Measurements from ENCODE around the gene SACM1L.
A peak's percentile ranks its signal among the peaks of the same experiment; 100 is the strongest.

Gene SACM1L, protein sequence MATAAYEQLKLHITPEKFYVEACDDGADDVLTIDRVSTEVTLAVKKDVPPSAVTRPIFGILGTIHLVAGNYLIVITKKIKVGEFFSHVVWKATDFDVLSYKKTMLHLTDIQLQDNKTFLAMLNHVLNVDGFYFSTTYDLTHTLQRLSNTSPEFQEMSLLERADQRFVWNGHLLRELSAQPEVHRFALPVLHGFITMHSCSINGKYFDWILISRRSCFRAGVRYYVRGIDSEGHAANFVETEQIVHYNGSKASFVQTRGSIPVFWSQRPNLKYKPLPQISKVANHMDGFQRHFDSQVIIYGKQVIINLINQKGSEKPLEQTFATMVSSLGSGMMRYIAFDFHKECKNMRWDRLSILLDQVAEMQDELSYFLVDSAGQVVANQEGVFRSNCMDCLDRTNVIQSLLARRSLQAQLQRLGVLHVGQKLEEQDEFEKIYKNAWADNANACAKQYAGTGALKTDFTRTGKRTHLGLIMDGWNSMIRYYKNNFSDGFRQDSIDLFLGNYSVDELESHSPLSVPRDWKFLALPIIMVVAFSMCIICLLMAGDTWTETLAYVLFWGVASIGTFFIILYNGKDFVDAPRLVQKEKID

DNA sequence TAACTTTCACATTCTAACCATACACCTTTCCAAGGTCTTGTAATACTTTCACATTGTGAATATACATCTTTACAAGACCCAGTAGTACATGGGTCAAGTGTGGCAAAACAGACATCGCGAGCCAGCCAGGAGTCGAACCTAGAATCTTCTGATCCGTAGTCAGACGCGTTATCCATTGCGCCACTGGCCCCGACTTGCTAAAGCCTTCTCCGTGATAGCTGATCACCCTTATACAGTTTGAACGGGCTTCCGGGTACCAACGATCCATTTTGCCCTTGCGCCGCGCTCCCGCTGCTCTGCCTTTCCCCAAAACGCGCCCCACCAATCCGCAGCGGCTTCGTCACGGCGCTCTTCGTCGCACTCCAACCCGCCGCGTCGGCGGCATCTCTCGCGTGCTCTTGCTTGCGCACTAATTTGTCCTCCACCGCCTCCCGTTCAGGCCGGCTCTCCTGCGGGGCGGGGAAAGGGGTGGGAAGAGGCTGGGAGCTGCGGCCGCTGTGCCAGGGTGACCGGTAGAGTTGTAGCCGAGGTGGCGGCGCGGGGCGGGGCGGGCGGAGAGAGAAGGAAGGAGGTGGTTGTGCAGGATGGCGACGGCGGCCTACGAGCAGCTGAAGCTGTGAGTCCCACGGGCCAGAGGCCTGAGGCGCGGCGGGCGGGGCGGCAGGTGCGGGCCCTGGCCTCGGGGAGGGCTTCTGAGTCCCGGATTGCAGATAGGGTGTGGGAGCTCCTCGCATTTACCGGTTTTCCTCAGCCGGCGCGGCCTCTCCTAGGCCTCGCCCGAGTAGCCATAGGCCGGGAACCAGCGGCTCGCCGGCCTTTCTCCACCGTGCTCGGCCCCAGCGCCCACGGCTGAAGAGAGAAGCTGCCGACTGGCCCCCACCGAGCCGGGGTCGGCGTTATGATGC is at the start of gene SACM1L:
TSS of gene SACM1L (plus strand) at position 515 of the 905 bp plus-strand sequence. CDS start at position 585, 70 bp downstream.
- DNase-seq (ENCODE audit: low read depth, low spot score) = peak; percentile 95

DNA sequence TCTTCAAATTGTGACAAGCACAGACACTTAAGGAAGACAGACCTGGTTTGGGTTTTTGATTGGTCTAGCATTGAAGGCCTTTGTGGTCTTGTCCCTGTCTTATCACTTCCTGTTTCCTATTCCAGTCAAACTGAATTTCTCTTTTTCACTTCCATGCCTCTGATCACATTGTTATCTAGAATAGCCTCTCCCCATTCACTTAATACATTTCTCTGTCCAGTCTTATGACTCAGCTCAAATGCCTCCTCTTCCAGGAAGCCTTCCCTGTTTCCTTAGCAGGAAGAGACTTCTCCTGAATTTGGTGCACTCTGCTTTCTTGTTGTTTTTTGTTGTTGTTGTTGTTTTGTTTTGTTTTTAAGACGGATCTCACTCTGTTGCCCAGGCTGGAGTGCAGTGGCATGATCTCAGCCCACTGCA is 49.1 kb upstream of the SACM1L start:
- no peak for DNase-seq (ENCODE audit: low read depth, low spot score)

DNA sequence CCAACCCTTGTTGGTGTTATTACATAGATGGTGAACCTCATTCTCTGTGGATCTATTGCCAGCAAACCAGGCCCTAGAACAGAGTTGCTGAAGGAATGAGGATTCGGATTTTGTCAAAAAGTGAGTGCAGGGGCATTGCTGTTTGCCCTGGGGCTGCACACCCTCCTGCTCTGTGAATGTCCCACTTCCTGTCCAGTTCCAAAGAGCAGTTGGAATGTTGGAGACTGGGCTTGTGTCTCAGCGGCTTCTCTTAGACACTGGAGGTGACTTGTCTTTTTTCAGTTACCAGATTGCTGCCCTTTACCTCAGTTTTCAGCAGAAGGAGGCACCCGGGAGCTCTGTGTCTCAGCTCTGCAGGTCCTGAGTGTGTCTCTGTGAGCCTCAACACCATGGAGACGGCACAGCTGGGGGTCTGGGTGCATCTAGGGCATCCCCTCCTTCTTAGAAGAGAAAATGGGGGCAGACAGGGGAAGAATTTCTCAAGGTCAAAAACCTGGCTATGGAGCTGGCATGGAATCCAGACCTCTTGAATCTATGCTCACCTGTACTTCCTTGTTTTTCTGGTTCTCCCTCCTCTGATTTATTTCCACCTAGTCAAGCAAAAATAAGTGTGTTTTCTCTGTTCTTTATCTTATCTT is 48.4 kb upstream of the SACM1L start:
- DNase-seq (ENCODE audit: low read depth, low spot score) = no peak

DNA sequence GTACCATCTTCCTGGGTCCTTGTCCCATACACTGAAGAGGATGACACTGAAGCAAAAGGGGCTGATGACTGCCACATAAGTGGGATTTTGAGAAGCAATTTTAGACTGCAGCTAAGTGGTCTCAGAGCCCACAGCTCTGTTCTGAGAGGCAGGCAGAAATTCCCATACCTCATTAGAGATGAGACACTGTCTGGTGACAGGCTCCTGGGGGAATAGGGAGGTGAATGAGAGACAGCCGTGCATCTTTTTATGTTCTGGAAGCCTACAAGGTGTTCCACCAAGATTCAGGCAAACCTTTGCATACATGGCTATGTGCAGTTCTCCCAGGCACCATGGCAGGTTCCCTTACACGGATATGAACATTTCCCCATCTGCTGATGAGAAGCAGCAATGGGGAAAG is 47.4 kb upstream of the SACM1L start:
- DNase-seq (ENCODE audit: low read depth, low spot score) = no peak

DNA sequence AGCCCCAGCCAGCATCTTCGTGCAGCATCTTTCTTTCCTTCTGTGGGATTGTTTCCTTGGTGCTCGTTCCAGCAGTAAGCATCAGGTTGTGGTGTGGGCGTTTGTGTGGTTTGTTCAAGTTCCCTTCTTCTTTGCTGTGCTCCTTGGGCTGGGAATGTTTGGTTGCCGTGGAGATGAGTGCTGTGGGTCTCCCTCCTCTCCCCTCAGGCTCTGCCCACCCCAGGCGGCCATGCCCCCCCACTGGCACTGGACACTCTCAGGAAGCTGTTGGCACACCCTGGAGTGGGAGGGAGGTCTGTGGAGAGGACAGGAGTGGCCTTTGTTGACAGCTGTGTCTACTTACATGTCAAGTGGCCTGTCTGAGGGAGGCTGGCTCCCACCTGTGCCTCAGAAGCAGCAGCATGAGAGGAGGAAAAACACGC is 46.5 kb upstream of the SACM1L start:
- no peak for DNase-seq (ENCODE audit: low read depth, low spot score)

DNA sequence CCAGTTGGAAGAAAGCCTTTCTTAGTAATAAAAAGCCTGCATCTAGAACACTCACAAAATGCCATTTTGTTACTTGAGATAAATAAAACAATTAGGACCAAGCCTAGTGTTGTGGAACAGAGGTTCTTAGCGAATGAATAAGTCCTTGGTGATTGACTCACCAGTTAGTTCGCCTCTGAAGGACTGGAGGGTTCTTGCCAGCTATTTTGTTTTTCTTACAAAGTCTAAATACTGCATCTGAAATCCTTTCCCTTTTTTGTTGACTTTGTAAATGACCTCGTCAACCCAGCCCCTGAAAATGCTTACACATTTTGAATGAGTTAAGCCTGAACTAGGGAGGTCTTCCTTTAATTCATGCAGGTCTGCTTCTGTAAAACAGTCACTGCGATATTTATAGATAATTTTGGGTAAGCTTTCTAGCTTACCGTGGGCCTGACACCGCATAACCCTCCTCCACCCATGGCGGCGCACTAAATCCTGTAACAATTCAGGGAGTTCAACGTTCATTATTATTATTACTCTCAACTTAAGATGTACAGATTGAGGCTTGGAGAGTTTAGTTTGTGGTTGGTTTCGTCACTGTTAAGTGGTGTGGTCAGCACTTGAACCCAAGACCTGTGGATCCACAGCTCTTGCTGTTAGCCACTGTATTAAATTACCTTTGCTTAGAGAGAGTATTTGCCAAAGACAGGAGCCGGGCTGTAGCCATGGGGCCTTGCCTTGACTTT is 45.0 kb upstream of the SACM1L start:
- peak; percentile 82 for DNase-seq (ENCODE audit: low read depth, low spot score)

DNA sequence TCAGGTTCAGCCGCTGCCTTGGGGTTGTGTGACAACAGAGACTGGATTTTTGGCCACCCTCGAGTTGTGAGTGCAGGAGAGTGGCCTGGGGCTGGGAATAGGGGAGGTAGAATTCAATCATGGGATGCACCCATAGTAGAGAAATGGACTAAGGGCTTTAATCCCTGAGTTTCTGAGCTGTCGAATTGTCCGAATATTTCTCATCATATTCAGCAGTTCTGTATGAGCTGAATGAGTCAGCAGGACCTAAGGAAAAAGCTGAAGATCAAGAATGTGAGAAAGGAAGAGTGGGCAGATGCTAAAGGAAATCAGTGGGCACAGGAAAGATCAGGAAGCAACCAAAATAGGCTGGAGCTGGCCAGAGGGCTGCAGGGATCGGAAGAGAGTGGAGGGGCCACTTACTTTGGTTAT is 44.4 kb upstream of the SACM1L start:
- no peak for DNase-seq (ENCODE audit: low read depth, low spot score)

DNA sequence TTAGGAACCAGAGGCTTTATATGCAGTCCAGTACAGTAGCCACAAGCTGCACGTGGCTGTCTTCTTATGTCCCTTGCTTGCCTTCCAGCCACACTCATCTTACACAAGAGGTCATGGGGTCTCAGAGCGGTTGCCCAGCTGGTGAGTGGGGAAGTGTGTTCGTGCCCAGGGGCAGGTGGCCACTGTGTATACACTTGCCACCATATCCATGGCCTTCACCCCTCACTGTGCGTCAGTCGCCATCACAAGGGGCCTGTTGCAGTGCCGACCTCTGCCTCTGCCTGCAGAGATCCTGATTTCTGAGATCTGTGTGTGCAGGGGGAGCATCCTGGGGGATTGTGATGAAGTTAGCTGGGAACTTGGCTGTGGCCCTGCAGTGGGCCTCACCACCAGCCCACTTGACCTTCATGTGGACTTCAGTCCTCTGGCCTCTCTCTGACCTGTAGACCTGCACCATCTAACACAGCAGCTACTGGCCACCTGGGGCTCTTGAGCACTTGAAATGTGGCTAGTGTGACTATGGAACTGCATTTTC is 43.1 kb upstream of the SACM1L start:
- no peak for DNase-seq (ENCODE audit: low read depth, low spot score)

DNA sequence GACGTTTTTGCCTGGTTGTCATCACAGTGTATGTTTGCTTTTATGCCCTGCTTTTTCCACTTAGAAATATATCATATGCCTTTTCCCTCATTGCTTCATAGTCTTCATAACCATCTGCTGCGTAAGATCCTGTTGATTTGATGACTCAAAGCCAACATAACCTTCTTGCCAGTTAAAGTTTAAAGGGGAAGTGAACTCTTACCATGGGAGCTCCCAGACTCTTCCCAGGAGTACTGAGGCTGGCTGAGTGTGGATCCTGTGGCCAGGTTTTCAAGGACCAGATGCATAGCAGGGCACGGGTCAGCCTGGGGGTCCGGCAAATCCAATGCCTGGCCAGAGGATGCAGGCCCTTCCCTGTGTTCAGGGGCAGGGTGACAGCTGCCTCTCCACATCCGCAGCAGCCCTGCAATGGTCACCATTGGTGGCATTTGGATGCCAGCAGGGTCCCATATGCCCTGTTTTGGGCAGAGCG is 42.0 kb upstream of the SACM1L start:
- no peak for DNase-seq (ENCODE audit: low read depth, low spot score)

DNA sequence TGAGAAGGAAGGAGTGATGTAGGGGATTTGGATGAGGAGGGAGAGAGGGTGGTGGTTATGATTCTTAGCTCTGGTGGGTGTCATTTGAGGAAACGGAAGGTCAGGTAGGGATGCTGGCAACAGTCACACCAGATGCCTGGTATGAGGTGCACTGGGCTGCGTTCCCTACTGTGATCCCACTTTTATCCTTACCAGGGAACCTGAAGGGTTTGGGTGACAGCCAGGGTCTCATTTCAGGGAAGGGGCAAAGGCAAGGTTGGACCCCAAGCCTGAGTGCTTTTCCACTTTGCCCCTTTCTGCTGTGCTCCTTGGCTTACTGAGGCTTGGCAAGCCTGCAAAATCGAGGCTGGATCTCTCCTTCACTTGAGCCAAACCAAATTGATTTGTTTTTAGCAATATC is 36.0 kb upstream of the SACM1L start:
- DNase-seq (ENCODE audit: low read depth, low spot score) = no peak

DNA sequence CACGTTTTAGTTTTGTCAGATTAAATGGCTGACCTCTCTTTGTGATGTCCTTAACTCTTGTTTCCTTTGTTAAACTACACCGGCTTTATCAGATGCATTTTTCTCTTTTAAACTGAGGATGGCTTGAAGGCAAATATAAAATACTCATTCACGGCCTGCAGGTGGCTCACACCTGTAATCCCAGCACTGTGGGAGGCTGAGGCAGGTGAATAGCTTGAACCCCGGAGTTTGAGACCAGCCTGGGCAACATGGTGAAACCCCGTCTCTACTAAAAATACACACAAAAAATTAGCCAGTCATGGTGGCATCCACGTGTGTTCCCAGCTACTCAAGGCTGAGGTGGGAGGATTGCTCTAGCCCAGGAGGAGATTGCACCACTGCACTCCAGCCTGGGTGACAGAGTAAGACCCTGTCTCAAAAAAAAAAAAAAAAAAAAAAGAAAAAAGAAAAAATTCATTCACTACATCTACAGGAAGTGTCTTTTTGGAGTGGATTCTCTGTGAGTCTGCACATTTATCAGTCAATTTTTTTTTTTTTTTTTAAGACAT is 34.7 kb upstream of the SACM1L start:
- DNase-seq (ENCODE audit: low read depth, low spot score) = no peak

DNA sequence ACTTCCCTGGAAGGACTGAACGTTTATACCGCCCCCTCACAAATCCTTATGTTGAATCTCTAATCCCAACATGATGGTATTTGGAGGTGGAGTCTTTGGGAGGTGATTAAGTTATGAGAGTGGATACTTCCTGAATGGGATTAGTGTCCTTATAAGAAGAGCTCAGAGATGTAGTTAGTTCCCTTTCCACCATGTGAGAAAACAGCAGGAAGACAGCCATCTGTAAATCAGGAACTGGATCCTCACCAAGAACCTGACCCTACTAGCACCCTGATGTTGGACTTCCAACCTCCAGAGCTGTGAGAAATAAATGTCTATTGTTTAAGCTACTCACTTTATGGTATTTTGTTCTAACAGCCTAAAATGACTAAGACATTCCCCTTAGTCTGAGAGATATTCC is 33.3 kb upstream of the SACM1L start:
- DNase-seq (ENCODE audit: low read depth, low spot score) = no peak

DNA sequence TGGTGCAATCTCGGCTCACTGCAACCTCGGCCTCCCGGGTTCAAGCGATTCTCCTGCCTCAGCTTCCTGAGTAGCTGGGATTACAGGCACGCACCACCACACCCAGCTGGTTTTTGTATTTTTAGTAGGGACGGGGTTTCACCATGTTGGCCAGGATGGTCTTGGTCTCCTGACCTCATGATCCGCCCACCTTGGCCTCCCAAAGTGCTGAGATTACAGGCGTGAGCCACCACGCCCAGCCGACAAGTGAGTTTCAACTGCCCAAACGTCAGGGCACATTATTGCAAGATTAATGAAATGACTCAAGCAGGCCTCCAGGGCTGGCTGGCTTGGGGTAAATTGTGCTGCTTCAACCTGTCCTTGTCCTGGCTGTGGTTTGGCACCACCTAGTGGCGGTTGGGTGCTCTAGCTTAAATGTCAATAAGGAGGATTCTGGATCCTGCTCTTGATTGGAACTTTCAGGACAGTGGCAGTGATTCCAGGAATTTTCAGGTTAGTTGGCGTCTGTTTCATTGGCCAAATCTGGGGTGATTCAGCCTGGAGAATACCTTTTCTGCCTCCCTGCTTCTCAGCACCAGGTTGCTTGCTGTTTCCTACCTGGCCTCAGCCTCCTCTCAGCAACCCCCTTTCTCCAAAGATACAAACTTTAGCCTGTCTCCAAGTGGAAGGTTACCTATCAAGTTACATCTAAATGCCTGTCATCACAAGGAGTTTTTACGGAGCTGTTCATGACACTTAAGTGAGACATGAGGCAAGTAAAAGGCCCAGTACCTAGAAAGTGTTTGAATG is 32.4 kb upstream of the SACM1L start:
- DNase-seq (ENCODE audit: low read depth, low spot score) = peak; percentile 96

DNA sequence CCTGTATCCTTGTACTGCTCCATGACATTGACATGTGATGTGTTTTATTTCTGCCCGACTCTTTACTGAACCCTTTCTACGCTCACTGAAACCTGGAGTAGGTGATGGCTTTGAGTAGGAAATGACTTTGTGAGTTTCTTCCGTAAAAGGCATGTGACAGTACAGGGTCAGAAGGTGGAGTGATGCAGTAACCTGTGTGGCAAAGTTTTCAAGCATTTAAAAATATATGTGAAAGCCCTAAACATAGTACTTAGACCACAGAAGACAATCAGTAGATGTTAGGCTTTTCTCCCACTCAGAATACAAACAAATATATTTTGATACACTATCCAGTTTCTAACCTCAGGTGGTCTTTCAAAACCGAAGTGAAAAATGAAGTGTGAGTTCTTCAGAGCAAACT is 31.3 kb upstream of the SACM1L start:
- DNase-seq (ENCODE audit: low read depth, low spot score) = no peak

DNA sequence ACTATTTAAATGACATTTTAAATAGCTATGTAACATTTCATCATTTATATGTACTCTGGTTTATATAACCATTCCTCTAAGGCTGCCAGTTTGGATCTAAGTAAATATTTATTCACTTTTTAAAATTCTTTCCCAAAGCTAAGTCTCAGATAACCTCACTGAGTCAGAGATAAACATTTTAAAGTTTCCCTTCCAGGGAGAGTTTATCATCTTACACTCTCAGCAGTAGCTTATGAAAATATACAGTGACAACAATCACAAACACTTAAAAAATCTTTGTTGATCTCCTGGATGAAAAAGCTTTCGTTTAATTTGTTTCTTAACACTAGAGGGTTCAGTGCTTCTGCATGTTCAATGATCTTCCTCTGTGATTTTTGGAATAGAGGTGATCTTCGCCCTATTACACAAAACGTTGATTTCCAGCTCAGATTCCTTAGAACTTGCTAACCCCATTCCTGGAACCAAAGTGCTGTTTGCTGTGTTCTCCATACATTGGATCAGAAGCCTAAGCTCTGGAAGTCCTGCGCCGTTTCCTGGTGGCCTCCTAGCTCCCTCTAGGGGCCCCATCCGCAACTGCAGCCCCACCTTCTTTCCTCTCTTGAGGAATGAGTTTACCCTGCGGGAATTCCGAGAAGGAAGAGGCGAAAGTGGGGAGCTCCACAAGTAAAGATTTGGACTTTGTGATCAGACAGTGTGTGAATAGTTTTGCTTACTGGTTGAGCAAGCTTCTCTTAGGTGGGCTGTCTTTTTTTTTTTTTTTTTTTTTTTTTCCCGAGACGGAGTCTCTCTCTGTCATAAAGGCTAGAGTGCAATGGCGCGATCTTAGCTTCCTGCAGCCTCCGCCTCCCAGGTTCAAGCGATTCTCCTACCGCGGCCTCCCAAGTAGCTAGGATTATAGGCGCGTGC is 29.3 kb upstream of the SACM1L start:
- DNase-seq (ENCODE audit: low read depth, low spot score) = no peak

DNA sequence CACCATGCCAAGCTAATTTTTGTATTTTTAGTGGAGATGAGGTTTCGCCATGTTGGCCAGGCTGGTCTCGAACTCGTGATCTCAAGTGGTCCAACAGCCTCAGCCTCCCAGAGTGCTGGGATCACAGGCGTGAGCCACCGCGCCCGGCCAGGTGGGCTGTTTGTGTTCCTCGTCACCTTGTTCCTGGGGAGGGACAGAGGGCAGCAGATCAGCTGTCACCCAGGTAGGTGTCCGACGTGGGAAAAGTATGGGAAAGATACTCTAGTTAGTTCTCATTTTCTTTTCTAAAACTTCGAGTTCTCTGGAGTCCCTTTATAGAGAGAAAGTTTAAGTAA is 28.7 kb upstream of the SACM1L start:
- DNase-seq (ENCODE audit: low read depth, low spot score) = no peak

DNA sequence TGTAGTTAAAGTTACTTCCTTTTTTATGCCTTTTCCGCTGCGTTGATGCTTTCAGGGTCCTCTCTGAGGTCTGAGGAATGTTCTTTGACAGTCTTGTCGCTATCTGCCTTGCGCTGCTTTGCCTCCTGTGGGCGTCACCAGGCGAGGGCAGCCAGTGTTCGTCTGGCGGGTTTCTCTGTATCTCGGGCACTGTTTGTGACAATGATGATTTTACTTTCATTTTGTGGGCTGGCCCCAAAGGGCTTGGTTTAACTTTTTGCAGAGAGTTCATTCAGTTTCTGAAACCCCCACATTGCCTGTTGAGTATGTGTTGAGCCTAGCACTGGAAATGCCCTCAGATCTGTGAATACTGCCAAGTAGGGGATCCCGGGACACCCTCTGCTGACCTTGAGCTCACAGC is 24.6 kb upstream of the SACM1L start:
- no peak for DNase-seq (ENCODE audit: low read depth, low spot score)

DNA sequence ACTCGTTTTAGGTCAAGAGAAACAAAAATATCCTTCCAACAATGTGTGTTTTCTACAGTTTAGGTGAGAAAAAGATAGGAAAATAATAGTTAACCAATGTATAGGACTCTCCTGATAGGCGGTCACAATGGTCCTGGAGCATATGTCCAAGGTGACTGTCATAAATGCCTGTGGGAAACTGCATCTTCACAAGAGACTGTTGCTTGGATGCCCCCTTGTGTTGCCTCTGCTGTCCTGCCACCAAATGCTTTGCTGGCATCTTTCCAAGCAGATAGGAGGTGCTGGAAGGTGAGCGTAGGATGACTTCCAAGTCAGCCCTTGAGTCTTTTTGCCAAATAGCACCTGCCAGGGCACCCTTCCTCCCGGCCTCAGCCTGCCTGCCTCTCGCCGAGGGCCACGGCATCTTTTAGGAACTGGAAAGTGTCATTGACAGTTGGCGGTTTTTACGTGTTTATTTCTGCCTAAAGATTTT is 24.1 kb upstream of the SACM1L start:
- DNase-seq (ENCODE audit: low read depth, low spot score) = no peak

All from smooth muscle cell of the brain vasculature (primary cell).